GM19193 (cell line): ENCODE results near the gene NKAIN4.

Source experiments
- POLR2A ChIP-seq: IDR thresholded peaks from 4 replicates; pipeline ENCODE4 v1.6.1; 2011; ENCODE audit not compliant: insufficient read depth, insufficient read length; ENCODE audit errors: extremely low read depth

Gene NKAIN4

DNA sequence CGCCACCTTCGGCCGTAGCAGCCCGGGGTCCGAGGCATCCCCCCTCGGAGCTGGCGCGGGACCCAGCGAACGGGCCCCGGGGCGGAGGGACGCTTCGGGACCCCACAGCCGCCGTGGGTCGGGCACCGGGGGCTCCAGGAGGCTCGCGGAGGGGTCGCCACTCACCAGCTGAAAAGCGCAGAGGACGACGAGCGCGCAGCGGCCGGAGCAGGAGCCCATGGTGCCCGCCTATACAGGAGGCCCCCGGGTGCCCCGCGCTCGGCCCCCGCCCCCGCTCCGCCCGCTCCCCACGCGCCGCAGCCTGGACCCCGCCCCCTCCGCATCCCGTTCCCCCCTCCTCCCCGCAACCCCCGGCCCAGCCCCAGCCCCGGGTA lies at the start of gene NKAIN4:
TSS of gene NKAIN4 (minus strand) at position 232 of the 374 bp plus-strand sequence. CDS start at position 219, 13 bp downstream.
- no peak for TF ChIP-seq POLR2A

DNA sequence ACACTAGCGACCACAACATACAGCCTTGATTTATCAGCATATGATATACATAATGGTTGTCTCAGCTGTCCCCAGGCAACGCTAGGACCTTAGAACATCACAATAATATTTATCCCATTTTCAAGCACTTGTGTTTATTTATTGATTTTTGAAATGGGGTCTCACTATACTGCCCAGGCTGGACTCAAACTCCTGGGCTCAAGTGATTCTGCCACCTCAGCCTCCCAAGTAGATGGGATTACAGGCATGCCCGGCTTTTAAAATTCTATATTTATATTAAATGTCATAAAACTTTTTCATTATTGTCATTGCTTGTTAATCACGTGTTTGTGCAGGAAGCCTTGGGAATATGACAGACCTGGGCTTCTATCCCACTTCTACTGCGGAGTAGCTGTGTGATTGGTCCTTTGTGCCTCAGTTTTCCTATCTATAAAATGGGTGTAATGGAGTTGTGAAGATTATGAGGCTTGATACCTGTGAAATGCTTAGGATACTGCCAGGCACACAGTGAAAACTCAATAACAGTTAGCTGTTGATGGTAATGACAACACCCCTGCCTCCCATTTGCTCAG lies 48.9 kb upstream of the NKAIN4 start:
- no peak for TF ChIP-seq POLR2A

GRCh38 chr20:63301671-63302070 lies 47.4 kb upstream of the NKAIN4 start:
- no peak for TF ChIP-seq POLR2A

- TF ChIP-seq POLR2A, result no peak
Observed at GRCh38 chr20:63298731-63299312, 44.6 kb upstream of the NKAIN4 start.

DNA sequence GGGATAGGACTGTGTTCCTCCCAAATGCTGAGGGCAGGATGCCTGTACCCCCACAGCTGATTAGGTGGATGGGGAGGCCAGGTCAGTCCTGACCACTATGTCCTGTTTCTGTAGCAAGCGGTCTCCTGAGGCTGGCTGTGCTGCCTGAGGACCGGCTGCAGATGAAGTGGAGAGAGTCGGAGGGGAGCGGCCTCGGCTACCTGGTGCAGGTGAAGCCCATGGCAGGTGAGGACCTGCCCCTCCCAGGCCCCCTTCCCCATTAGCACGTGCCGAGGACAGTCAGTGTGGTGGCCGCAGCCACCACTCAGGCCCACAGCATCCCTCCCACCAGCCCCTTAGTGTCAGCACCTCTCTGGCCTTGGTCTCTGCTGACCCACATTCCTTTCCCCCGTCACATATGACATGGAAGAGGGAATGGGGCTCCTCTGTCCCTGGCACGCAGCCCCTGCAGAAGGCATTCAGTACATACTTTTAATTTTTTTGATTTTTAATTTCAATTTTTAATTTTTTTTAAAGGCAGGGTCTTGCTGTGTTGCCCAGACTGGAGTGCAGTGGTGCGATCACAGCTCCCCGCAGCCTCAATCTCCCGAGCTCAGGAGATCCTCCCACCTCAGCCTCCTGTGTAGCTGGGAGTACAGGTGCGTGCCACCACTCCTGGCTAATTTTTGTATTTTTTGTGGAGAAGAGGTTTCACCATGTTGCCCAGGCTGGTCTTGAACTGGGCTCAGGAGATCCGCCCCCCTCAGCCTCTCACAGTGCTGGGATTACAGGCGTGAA lies 43.7 kb upstream of the NKAIN4 start:
- TF ChIP-seq POLR2A, result no peak

DNA sequence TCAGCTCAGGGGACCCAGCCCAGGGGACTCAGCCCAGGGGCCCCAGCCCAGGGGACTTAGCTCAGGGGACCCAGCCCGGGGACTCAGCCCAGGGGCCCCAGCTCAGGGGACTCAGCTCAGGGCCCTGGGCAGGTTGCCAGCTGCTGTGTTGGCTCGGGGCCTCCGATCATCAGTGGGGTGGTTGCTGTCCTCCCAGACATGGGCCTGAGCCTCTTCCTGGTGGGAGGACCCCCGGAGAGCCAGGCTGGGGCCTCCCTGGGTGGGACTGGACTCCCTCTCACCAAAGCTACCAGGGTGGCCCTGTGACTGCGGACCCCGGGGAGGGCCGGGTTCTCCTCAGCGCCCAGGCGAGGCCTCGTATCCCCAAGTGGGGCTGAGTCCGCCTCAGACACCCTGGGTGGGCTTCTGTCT lies 43.1 kb upstream of the NKAIN4 start:
- no peak for TF ChIP-seq POLR2A

DNA sequence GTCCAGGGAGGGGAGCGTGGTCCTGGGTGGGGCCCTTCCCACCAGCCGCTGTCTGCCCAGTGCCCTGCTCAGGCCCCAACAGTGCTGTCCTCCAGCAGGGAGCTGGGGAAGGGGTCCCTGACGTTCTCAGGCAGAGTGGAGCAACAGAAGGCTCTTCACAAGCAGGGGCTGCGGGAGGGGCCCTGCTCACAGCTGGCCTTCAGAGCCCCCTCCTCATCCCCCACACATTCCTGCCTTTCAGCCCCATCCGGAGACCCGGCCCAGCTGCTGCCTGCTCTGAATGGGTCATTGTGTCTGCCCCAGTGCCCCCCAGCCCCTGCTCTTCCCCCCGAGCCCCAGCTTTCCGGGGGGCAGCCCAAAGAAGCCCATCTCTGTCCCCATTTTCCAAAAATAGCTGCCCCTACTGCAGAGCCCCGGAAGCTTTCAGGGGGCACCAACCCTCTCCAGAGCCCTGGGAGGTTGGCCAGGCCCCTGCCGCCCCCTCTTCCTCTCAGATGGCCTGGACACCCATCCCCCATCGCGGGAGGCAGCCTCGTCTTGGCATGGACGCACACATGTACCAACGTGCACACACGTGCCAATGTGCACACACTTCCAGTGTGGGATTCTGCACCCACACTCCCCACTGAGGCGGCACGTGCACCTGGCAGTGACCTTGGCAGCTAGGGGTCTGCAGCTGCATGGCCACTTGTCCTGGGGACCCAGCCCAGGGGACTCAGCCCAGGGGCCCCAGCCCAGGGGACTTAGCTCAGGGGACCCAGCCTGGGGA lies 42.5 kb upstream of the NKAIN4 start:
- TF ChIP-seq POLR2A, result no peak

DNA sequence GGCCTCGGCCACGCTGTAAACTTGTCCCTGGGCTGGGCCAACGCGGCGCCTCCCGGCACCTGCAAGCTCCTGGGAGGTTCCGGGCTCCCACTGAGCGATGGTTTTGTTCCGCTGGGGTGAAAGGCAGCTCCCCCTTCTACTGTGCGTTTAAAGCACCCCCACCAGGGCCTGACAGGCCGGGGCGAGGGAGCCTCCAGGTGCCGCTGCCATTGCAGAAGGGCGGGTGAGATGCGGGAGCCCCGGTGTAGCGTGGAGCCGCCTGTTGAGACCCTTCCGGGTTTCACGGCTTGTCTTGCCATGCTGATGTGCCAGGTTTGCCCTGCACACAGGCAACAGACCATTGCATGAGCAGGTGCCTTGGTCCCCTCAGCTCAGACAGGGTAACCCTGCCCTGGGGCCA lies 41.6 kb upstream of the NKAIN4 start:
- TF ChIP-seq POLR2A, result no peak

- no peak for TF ChIP-seq POLR2A
Observed at GRCh38 chr20:63295422-63295821, 41.2 kb upstream of the NKAIN4 start.

DNA sequence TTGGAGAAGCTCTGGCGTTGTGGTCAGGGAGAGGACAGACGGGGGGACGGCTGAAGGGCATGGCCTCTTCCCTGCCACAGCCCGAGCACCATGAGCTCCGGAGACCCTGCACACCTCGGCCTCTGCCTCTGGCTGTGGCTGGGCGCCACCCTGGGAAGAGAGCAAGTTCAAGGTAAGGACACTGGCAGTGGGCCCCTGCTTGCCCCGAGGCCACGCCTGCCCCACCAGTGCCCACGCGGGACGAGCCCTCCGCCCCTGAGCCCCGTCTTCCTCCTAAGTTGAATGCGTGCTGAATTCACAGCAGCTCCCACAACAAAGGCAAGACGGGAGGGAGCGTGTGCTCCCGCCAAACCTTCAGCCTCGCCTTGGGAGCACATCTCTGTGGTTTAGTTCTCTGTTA lies 40.8 kb upstream of the NKAIN4 start:
- no peak for TF ChIP-seq POLR2A

- no peak for TF ChIP-seq POLR2A
Observed at GRCh38 chr20:63294536-63294900, 40.3 kb upstream of the NKAIN4 start.

DNA sequence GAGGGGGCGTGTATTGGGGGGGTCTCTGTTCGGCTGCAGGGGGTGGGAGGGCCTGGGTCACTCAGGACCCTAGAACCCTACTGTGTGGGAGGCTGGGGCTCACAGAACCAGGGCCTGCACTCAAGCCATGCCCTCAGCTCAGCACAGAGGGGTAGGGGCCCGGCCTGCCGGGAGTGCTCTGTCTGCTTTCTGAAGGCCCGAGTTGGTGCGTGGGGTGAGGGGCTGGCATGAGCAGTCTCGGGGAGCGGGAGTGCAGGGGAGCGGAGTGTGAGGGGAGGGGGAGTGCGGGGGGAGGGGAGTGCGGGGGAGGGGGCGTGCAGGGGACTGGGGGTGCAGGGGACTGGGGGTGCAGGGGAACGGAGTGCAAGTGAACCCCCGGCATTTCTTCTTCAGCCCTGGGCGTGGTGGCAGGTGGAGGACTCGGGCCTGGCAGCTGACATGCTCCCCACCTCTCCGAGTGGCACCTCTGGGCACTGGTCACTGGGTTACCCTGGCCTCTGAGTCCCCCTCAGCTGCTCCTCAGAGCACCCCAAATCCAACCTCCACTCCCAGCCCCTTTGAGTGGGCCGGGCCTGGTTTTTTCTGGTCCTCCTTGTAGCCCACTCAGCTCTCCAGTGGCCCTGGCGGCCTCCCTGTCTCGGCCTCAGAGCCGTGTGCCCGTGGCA lies 39.7 kb upstream of the NKAIN4 start:
- TF ChIP-seq POLR2A, result no peak

DNA sequence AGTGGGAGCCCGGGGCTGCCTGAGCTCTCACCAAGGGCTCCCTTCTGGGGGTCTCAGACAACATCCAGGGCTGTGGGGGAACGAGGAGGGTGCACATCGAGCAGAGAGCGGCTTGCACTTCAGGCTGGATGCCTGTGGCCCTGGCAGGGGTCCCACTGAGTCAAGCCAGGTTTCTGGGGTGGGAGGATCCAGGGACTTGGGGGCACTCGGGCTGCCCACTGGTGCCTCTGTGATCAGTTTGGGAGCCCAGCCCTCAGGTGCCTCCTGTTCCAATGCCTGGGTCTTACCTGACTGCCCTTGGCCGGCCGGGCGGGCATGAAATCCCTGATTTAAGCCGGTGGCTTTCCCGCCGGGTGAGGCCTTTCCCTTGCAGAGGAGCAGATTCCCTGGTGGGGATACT lies 39.2 kb upstream of the NKAIN4 start:
- TF ChIP-seq POLR2A, result no peak

DNA sequence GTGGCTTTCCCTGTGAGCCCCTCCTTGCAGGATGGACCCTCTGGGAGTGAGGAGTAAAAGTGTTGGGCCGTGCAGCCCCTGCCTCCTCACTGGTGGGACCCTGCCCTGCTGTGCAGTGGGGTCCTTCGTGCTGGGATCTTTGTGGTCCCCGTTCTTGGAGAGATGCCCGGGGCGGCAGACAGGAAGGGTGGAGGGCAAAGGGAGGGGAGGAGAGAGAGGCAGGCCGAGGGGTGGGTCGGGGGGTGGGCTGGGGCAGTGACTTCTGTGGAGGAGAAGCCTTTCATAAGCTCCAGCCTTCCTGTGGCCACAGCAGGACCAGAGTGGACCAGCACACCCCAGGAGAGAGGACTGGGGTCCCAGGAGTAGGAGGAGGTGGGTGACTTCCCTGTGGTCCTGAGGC lies 38.6 kb upstream of the NKAIN4 start, which contains the start of gene COL20A1:
TSS of gene COL20A1 (plus strand) at position 283 of the 400 bp plus-strand sequence. CDS start 1,922 bp downstream, outside the sequence.
- TF ChIP-seq POLR2A, result no peak

DNA sequence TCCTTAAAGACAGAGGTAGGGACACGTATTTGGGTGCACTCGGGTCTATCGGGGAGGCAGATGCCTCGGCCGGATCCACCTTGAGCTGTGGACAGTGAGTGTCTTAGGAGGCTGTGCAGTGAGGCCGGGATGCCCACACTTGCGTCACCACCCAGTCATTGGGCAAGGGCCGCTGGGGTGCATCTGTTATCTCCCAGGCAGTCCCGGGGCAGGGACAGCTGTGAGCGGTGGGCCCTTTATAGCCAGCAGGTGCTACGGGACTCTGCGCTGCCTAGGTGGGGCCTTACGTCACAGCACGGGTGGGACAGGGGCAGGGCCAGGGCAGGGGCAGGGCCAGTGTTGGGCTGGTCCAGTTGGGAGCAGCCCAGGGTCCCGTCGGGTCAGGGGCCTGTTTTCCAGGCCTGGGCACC lies 38.0 kb upstream of the NKAIN4 start:
- TF ChIP-seq POLR2A, result no peak
